Mesodermal cell (in vitro differentiated cells): ENCODE results near the gene SMAP1.

Source experiments
- H3K27ac ChIP-seq: 2 replicates; pipeline ENCODE4 v1.7.0; 2013; ENCODE audit warnings: mild to moderate bottlenecking, low read depth, low read length, moderate library complexity; ENCODE audit not compliant: severe bottlenecking
- H3K36me3 ChIP-seq: 2 replicates; pipeline ENCODE4 v1.7.1; 2013; ENCODE audit warnings: mild to moderate bottlenecking, low read length, moderate library complexity; ENCODE audit not compliant: control insufficient read depth, insufficient read depth
- H3K4me1 ChIP-seq: one replicate; pipeline ENCODE4 v1.7.1; 2013; ENCODE audit warnings: mild to moderate bottlenecking, low read length; ENCODE audit not compliant: insufficient read depth, control insufficient read depth, poor library complexity, severe bottlenecking
- H3K4me3 ChIP-seq: 2 replicates; pipeline ENCODE4 v1.7.0; 2013; ENCODE audit warnings: low read length, control low read depth, mild to moderate bottlenecking; ENCODE audit not compliant: insufficient read depth, poor library complexity, severe bottlenecking; ENCODE audit errors: extremely low read depth
- H3K9me3 ChIP-seq: 2 replicates; pipeline ENCODE4 v1.7.1; 2013; ENCODE audit warnings: mild to moderate bottlenecking, low read length, moderate library complexity; ENCODE audit not compliant: control insufficient read depth
- WGBS, 2 experiments: methylation state at CpG; one replicate each; pipeline ENCODE4 v1.1.5; 2013; ENCODE audit warnings: missing lambda C conversion rate in 2 of 2; ENCODE audit not compliant: insufficient coverage in 2 of 2; 5-methylcytosine and 5-hydroxymethylcytosine counted together

The SMAP1 gene

GRCh38 chr6:70841112-70841511, 173.4 kb downstream of the SMAP1 start:
- WGBS, 2 experiments = 94 to 97% methylated on average over 3 to 4 of the region's 8 CpGs
- Histone ChIP-seq H3K36me3 (no peaks in the 10 kb centered on the region), H3K27ac (no peak overlapping the region), H3K4me3 (no peak overlapping the region), H3K9me3 (no peaks in the 10 kb centered on the region), H3K4me1 (peaks cover 7% of the 10 kb centered on the region)

DNA sequence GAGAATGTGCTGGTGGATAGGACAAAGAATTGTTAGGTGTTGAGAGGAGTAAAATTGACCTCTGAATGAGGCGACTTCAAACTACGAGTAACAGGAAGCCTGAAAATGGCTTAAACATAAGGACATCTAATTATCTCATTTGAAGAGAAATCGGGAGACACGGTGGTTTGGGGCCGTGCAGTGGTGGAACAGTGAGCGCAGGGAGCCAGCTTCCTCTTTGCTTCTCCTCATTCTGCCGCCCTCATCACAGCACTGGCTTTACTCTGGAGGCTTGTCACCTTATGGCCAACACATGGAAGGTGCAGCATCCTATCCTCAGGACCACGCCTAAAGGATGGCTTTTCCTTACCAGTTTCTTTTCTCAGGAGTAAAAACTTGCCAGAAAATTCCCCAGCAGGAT, 174.9 kb downstream of the SMAP1 start:
- Histone ChIP-seq H3K27ac (no peak overlapping the region), H3K4me3 (no peak overlapping the region), H3K36me3 (no peaks in the 10 kb centered on the region), H3K9me3 (no peaks in the 10 kb centered on the region), H3K4me1 (peaks cover 7% of the 10 kb centered on the region)
- WGBS, 2 experiments = 95% methylated on average over 4 to 7 of the region's 8 CpGs

GRCh38 chr6:70843328-70843918, 175.7 kb downstream of the SMAP1 start:
- 74% methylated on average over 3 of the region's 4 CpGs for WGBS, 2 experiments
- no peak overlapping the region for H3K4me3 ChIP-seq
- H3K9me3 ChIP-seq = no peaks in the 10 kb centered on the region

GRCh38 chr6:70844301-70844700, 176.6 kb downstream of the SMAP1 start:
- no CpG with 5 or more reads among the region's 1 CpG for WGBS, 2 experiments
- no peak overlapping the region for H3K27ac ChIP-seq

More at GRCh38 chr6:70843328-70843918, 175.7 kb downstream of the SMAP1 start:
- Histone ChIP-seq H3K27ac (no peak overlapping the region), H3K4me1 (peaks cover 7% of the 10 kb centered on the region), H3K36me3 (no peaks in the 10 kb centered on the region)

DNA sequence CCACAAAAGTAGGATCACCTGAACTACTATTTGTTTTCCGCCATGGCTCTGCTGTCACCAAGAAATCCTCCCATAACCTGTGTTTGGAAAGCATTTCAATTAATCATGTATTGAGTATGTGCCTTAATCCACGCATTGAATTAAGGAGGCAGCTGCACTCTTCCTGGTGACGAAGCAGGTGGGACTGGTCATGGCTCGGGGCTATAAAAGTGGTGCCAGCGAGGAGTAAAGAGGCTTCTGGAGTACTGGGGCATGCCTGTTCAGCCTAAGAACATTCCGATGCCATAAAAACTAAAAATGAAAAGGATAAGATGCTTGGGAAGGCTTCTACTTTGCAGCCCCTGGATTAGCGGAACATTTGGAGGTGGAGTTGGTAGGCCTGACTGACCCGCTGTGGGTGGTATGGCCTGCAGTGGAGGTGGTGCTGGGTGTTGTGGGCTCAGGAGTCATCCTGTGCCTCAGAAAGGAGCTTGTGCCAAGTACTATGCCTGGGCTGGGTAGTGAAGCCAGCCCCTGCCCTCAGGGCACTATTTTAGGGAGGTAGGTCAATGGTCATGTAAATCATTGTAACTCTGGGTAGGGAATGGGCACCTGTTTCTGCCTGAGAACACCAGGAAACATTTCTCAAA, 178.6 kb downstream of the SMAP1 start:
- H3K4me3 ChIP-seq = no peak overlapping the region
- WGBS, 2 experiments = 92 to 100% methylated on average over 7 of the region's 8 CpGs
- H3K9me3 ChIP-seq = no peaks in the 10 kb centered on the region
- no peak overlapping the region for H3K27ac ChIP-seq
- H3K36me3 ChIP-seq = no peaks in the 10 kb centered on the region
- no peaks in the 10 kb centered on the region for H3K4me1 ChIP-seq

More at GRCh38 chr6:70844301-70844700, 176.6 kb downstream of the SMAP1 start:
- no peak overlapping the region for H3K4me3 ChIP-seq
- no peaks in the 10 kb centered on the region for H3K36me3 ChIP-seq
- peaks cover 4% of the 10 kb centered on the region for H3K4me1 ChIP-seq
- H3K9me3 ChIP-seq = no peaks in the 10 kb centered on the region

DNA sequence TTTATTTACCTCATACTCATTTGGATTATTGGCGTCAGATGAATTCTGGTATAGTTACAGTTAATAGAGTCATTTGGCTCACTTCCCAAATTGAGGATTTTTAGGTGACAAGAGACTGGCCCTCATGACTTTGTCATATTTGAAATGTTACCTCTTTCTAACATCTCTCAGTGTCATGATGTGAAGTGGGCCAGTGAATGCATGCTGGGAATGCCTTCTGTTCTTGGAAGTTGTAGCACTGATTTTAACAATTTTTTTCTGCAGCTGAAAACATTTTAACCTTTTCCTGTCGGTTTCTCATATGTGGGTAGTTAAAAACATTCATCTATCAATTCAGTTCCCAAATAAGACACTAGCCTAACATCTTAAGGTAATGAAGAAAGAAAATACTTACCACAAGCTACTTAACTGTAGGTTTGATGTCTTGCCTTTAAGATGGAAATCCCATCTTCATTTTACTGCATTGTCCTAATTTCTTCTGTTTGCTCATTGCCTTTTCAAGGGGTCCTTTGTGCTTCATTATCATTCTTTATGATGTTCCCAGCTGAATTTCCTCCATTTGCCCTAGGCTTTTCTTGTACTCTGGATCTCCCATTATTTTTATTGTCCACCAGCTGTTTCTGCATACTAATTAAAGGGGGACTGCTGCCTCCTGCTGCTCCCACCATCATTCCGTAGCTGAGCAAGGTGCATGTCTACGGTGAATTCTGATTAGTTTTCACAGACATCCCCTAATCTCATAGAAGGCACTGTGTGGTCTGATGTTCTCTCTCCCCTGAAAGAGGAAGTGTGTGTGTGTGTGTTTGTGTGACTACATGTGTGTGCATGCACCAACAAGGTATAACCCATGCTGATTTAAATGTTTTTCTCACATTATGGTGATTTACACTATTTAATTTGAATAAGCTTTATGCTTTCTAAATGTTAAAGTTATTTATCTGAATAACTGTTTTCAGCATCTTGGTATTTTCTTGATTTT, 179.7 kb downstream of the SMAP1 start:
- WGBS, 2 experiments = 60 to 100% methylated on average over 1 of the region's 4 CpGs
- Histone ChIP-seq H3K36me3 (no peaks in the 10 kb centered on the region), H3K27ac (no peak overlapping the region), H3K9me3 (no peaks in the 10 kb centered on the region), H3K4me1 (no peaks in the 10 kb centered on the region), H3K4me3 (no peak overlapping the region)

DNA sequence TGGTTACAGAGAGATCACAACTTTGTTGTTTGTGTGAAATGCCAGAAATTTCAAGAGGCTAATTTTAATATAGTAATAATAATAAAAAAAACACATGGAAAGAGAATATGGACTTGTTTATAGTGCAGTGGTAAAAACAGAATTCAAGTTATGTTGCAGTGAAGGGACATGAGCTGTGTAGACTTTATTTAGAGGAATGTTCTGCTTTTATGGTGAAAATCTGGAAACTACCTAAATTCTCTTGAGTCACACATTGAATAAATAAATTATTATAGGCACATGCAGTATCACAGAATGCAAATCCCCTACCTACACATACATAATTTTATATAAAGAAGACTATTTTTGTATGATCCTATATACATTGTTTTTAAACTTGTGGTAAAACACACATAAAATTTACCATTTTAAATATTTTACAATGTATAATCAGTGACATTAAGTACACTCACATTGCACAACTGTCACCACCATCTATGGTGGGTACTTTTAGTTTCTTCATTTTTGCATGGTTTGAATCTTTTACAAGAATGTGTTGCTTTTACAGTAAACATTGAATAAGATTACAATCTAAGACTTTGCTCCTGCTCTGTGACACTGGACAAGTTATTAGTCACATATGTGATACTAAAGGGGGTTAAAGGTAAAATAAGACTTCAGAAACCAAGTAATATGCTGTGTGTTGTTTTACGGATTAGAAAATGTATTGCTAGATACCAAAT, 181.8 kb downstream of the SMAP1 start:
- 90 to 93% methylated on average over 1 of the region's 1 CpG for WGBS, 2 experiments
- no peak overlapping the region for H3K27ac ChIP-seq

GRCh38 chr6:70852667-70853246, 185.1 kb downstream of the SMAP1 start:
- peaks cover 2% of the 10 kb centered on the region for H3K36me3 ChIP-seq
- no peak overlapping the region for H3K4me3 ChIP-seq
- no peaks in the 10 kb centered on the region for H3K4me1 ChIP-seq
- no peak overlapping the region for H3K27ac ChIP-seq
- H3K9me3 ChIP-seq = no peaks in the 10 kb centered on the region

More for the DNA sequence above, 181.8 kb downstream of the SMAP1 start:
- no peaks in the 10 kb centered on the region for H3K9me3 ChIP-seq
- no peaks in the 10 kb centered on the region for H3K4me1 ChIP-seq
- no peaks in the 10 kb centered on the region for H3K36me3 ChIP-seq
- no peak overlapping the region for H3K4me3 ChIP-seq

- Histone ChIP-seq H3K27ac (no peak overlapping the region), H3K9me3 (no peaks in the 10 kb centered on the region), H3K36me3 (peaks cover 5% of the 10 kb centered on the region), H3K4me1 (no peaks in the 10 kb centered on the region), H3K4me3 (no peak overlapping the region)
- WGBS, 2 experiments = 83 to 92% methylated on average over 2 of the region's 5 CpGs
Observed at GRCh38 chr6:70857387-70858077, 189.8 kb downstream of the SMAP1 start.

DNA sequence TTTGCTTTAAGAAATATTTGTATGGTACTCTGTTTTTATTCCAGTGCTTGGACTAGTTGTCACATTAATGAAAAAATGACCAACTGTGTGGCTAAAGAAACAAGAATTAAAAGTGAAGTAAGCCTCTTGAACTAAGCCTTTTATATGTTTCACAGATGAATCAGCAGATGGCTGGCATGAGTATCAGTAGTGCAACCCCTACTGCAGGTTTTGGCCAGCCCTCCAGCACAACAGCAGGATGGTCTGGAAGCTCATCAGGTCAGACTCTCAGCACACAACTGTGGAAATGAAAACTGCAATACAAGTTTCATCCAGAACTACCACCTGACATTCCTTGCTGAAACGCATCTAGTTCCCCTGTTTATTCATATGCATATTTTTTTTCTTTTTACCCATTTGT, 192.4 kb downstream of the SMAP1 start:
- no CpG with 5 or more reads among the region's 1 CpG for whole genome bisulfite sequencing, 2 experiments
- no peaks in the 10 kb centered on the region for H3K9me3 ChIP-seq
- no peaks in the 10 kb centered on the region for H3K4me1 ChIP-seq
- no peak overlapping the region for H3K27ac ChIP-seq
- peaks cover 5% of the 10 kb centered on the region for H3K36me3 ChIP-seq
- no peak overlapping the region for H3K4me3 ChIP-seq
